Measurements from ENCODE around the gene GEMIN5. TPM values are rescaled to one million over a fixed set of nuclear protein-coding genes. Genes with fewer than 3 reads are reported as not detected.

The GEMIN5 gene
- total RNA-seq, 1 experiment from 2014 or later = 35.8 TPM

GRCh38 chr5:154900066-154900465 is 37.9 kb downstream of the GEMIN5 start:
- H2BK15ac ChIP-seq (ENCODE audit: low read depth, low read length) = no peak overlapping the region
- H4K5ac ChIP-seq (ENCODE audit: insufficient read length, low read depth, low read length) = no peak overlapping the region
- H3K27ac Mint-ChIP-seq = no peak overlapping the region
- no peak overlapping the region for H3K4me3 Mint-ChIP-seq
- H3K4ac ChIP-seq (ENCODE audit: low read depth, low read length) = no peak overlapping the region
- H2AK5ac ChIP-seq (ENCODE audit: insufficient read length, low read length) = no peak overlapping the region
- no peak overlapping the region for H2BK120ac ChIP-seq (ENCODE audit: low read depth, low read length, poor library complexity, severe bottlenecking)
- peaks cover 47 to 93% (median 81%) of the 10 kb centered on the region in 3 experiments; a peak in 6 of 7 replicates for H3K36me3 Mint-ChIP-seq (ENCODE audit: insufficient read depth in 1 of 3, low read depth in 3 of 3)
- no CpG with 5 or more reads among the region's 1 CpG for WGBS (ENCODE audit: extremely low coverage, insufficient read length, low lambda C conversion rate)
- H4K20me1 ChIP-seq (ENCODE audit: control insufficient read depth, insufficient read depth, insufficient read length) = no peaks in the 10 kb centered on the region
- H3K27ac ChIP-seq (ENCODE audit: insufficient read length, low read depth, low read length) = no peak overlapping the region
- no peak overlapping the region for H3K56ac ChIP-seq (ENCODE audit: insufficient read length, low read depth, low read length)
- no peak overlapping the region for H3K4me2 ChIP-seq (ENCODE audit: insufficient read depth, insufficient read length, low read length)
- no peak overlapping the region for H3K18ac ChIP-seq (ENCODE audit: insufficient read length, low read depth, low read length)
- no peak overlapping the region for H2AFZ ChIP-seq (ENCODE audit: low read length)
- H2BK20ac ChIP-seq (ENCODE audit: low read depth, low read length, poor library complexity, severe bottlenecking) = no peak overlapping the region
- H3K9ac ChIP-seq (ENCODE audit: extremely low read depth, insufficient read length, low read length) = no peak overlapping the region
- H3K27me3 ChIP-seq (ENCODE audit: insufficient read depth, low read length) = no peaks in the 10 kb centered on the region
- no peak overlapping the region for H2BK5ac ChIP-seq (ENCODE audit: insufficient read length, low read length)
- H3K14ac ChIP-seq (ENCODE audit: insufficient read depth, low read length) = no peak overlapping the region
- H3K9me3 ChIP-seq (ENCODE audit: control insufficient read depth, low read depth, low read length) = no peaks in the 10 kb centered on the region
- DNase-seq = no peak
- H3K4me1 Mint-ChIP-seq = no peaks in the 10 kb centered on the region
- H3K9me3 Mint-ChIP-seq = no peaks in the 10 kb centered on the region
- H4K91ac ChIP-seq (ENCODE audit: insufficient read length, low read depth, low read length) = no peak overlapping the region
- H3K79me1 ChIP-seq (ENCODE audit: insufficient read depth, low read depth, low read length, poor library complexity, severe bottlenecking) = no peaks in the 10 kb centered on the region
- no peaks in the 10 kb centered on the region for H3K79me2 ChIP-seq (ENCODE audit: insufficient read depth, low read length)
- no peaks in the 10 kb centered on the region for H3K23me2 ChIP-seq (ENCODE audit: insufficient read length, low read depth, low read length, poor library complexity, severe bottlenecking)
- TF ChIP-seq, protein P1, sequence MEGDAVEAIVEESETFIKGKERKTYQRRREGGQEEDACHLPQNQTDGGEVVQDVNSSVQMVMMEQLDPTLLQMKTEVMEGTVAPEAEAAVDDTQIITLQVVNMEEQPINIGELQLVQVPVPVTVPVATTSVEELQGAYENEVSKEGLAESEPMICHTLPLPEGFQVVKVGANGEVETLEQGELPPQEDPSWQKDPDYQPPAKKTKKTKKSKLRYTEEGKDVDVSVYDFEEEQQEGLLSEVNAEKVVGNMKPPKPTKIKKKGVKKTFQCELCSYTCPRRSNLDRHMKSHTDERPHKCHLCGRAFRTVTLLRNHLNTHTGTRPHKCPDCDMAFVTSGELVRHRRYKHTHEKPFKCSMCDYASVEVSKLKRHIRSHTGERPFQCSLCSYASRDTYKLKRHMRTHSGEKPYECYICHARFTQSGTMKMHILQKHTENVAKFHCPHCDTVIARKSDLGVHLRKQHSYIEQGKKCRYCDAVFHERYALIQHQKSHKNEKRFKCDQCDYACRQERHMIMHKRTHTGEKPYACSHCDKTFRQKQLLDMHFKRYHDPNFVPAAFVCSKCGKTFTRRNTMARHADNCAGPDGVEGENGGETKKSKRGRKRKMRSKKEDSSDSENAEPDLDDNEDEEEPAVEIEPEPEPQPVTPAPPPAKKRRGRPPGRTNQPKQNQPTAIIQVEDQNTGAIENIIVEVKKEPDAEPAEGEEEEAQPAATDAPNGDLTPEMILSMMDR (conservative IDR thresholded peaks at IDR 0.05) = no peak
- H3T11ph ChIP-seq (ENCODE audit: low read length) = no peak overlapping the region
- no peaks in the 10 kb centered on the region for H3K4me1 ChIP-seq (ENCODE audit: insufficient read depth, low read length)
- H2BK12ac ChIP-seq (ENCODE audit: insufficient read length, low read depth, low read length) = no peak overlapping the region
- H3K23ac ChIP-seq (ENCODE audit: insufficient read length, low read depth, low read length) = no peak overlapping the region
- no peak overlapping the region for H4K8ac ChIP-seq (replicated peaks; ENCODE audit: insufficient read length, low read depth, low read length)
- no peaks in the 10 kb centered on the region for H3K27me3 Mint-ChIP-seq (ENCODE audit: low read depth)
